Common myeloid progenitor, CD34-positive (primary cell): ENCODE measurements around the gene ADAMTS18.
A peak's percentile ranks its signal among the peaks of the same experiment; 100 is the strongest.

Experiments
- CTCF ChIA-PET: fragments of 350-600 bp; sonication (Branson Sonifier 250); formaldehyde crosslinking; loops from one replicate; lab custom pipeline; 2021; ENCODE audit warnings: antibody characterized with exemption; lab: Charles Lee
- POLR2A ChIA-PET: fragments of 350-600 bp; sonication (Branson Sonifier 250); formaldehyde crosslinking; loops from one replicate; lab custom pipeline; 2021; ENCODE audit warnings: antibody characterized with exemption; lab: Charles Lee
- DNase-seq, 3 donors: peaks; one replicate each; pipeline versions ENCODE4 v3.0.0 to v3.0.0-alpha.2; 2013
- H3K27ac ChIP-seq, 2 experiments: 1 replicate in 1 of 2; 2 replicates in 1 of 2; pipeline ENCODE4 v1.7.0; 2013; ENCODE audit warnings: inconsistent platforms in 2 of 2, low read length in 2 of 2, mild to moderate bottlenecking in 2 of 2, low read depth in 1 of 2, moderate library complexity in 1 of 2; ENCODE audit not compliant: severe bottlenecking in 2 of 2, insufficient read depth in 1 of 2, poor library complexity in 1 of 2
- H3K27me3 ChIP-seq, 5 experiments: replicated peaks in 2 of 5; 1 replicate in 3 of 5; 2 replicates in 2 of 5; pipeline versions ENCODE4 v1.6.1 to v1.7.0; 2013; ENCODE audit warnings: low read length in 4 of 5, mild to moderate bottlenecking in 2 of 5, moderate library complexity in 2 of 5, inconsistent platforms in 1 of 5; ENCODE audit not compliant: insufficient read depth in 5 of 5, control insufficient read depth in 4 of 5
- H3K36me3 ChIP-seq, 4 experiments: 1 replicate in 2 of 4; 2 replicates in 2 of 4; pipeline versions ENCODE4 v1.6.1 to v1.7.0; 2013; ENCODE audit warnings: low read length in 3 of 4, control low read depth in 1 of 4, mild to moderate bottlenecking in 1 of 4; ENCODE audit not compliant: control insufficient read depth in 4 of 4, insufficient read depth in 4 of 4
- H3K4me1 ChIP-seq, 4 experiments: 1 replicate in 3 of 4; 2 replicates in 1 of 4; pipeline versions ENCODE4 v1.6.1 to v1.7.1; 2013; ENCODE audit warnings: low read length in 3 of 4, mild to moderate bottlenecking in 3 of 4, control low read depth in 1 of 4, inconsistent platforms in 1 of 4, moderate library complexity in 1 of 4; ENCODE audit not compliant: control insufficient read depth in 4 of 4, insufficient read depth in 4 of 4; ENCODE audit errors: control extremely low read depth in 1 of 4
- H3K4me3 ChIP-seq, 7 experiments: 1 replicate in 4 of 7; 2 replicates in 3 of 7; pipeline versions ENCODE4 v1.5.1 to v1.7.0; 2013; ENCODE audit warnings: mild to moderate bottlenecking in 7 of 7, low read length in 6 of 7, moderate library complexity in 6 of 7, inconsistent platforms in 2 of 7, low read depth in 2 of 7, control low read depth in 1 of 7; ENCODE audit not compliant: insufficient read depth in 4 of 7, control insufficient read depth in 1 of 7; ENCODE audit errors: extremely low read depth in 1 of 7
- H3K9me3 ChIP-seq, 5 experiments: 1 replicate in 4 of 5; 2 replicates in 1 of 5; pipeline versions ENCODE4 v1.6.1 to v1.7.1; 2013; ENCODE audit warnings: low read length in 4 of 5, mild to moderate bottlenecking in 2 of 5, inconsistent platforms in 1 of 5, low read depth in 1 of 5, moderate library complexity in 1 of 5; ENCODE audit not compliant: control insufficient read depth in 4 of 5, insufficient read depth in 2 of 5; ENCODE audit errors: control extremely low read depth in 1 of 5
- WGBS: methylation state at CpG from one replicate; pipeline ENCODE4 v1.1.5; 2013; ENCODE audit not compliant: insufficient coverage; 5-methylcytosine and 5-hydroxymethylcytosine counted together

The ADAMTS18 gene

DNA sequence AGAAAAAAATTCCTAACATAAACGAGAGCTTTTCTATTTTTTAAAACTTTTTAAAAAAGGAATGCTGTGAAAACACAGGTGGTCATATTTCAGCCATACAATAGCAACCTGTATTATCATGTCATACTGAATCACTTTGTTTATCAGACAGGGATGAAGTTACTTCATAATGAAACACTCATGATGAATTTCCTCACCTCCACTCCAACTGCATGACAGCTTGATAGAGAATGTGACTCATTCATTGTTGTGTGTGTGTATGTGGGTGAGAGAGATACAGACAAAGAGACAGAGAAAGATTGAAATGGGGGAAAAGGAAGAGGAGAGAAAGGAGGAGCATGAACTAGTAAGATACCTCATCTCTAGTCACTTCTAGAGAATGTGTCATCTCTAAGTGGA, 126.7 kb downstream of the ADAMTS18 start:
- no peak overlapping the region for H3K4me3 ChIP-seq
- DNase-seq = no peak
- whole genome bisulfite sequencing = no CpG with 5 or more reads among the region's 1 CpG
- no peaks in the 10 kb centered on the region for H3K27me3 ChIP-seq
- no peak overlapping the region for H3K27ac ChIP-seq
- no peaks in the 10 kb centered on the region for H3K4me1 ChIP-seq
- ChIA-PET POLR2A (no interaction called here), CTCF (no interaction called here)
- no peaks in the 10 kb centered on the region for H3K9me3 ChIP-seq
- no peaks in the 10 kb centered on the region for H3K36me3 ChIP-seq

DNA sequence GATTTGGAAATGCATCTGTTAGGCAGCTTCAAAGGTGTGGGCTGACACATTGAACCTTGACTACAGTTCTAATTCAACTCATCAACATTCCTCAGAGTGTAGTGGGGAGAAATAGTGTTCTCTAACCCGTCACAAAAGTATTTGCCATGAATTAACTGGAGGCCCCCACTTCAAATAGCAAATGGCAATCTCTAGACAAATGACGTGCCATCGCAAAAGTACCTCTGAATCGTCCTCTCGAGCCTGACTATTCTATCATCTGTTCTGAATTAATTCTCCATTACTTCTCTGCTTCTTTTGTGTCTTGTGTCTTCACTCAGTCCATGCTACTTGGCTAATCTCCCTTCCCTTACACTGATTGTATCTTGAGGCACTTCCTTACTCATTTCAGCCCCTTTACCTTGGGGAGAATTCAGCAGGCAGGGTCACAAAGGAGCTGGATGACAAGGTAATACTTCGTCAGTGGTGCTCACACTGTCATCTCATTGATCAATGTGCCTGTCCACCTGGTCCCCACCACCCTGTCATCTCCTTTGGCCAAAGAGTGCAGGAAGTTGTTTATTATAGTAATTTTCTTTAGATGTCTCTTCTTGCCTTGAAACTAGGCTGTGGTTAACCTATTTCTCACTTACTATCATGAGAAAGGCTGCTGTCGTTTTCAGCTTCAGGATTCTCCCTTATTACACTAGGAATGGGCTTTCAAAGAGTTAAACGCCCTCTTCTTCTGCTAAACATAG, 127.2 kb downstream of the ADAMTS18 start:
- WGBS = 70% methylated on average over 8 of the region's 8 CpGs

DNA sequence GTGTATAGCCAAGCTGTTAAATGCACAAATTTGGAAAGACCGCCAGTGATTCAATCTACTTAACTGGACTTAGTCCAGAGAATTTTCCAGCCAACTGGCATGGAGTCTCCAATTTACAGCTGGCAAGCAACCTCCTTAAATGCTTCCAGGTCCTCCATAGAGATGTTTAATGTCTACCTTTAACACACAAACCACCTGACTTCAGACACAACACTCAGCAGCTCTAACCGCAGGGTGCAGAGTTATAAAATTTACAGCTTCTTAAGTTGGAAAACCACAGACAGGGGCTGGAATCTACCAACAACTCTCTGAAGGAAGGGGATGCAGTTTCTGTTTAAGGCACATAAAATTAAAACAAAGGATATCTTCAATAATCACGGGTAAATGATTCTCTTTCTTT, 128.8 kb downstream of the ADAMTS18 start:
- 100% methylated on average over 1 of the region's 3 CpGs for WGBS
- H3K4me1 ChIP-seq = no peaks in the 10 kb centered on the region
- DNase-seq = peak; percentile 1 to 51 (median 12)

More for the DNA sequence above, 127.2 kb downstream of the ADAMTS18 start:
- H3K36me3 ChIP-seq = no peaks in the 10 kb centered on the region
- no peaks in the 10 kb centered on the region for H3K27me3 ChIP-seq
- no peak overlapping the region for H3K27ac ChIP-seq
- H3K4me3 ChIP-seq = no peak overlapping the region
- H3K4me1 ChIP-seq = no peaks in the 10 kb centered on the region
- CTCF ChIA-PET = interaction anchor here (2.0 kb wide), 1 partner anchor 67 kb away, joined by 6 read pairs; no protein-coding TSS in a partner anchor
- POLR2A ChIA-PET = no interaction called here
- DNase-seq = no peak
- H3K9me3 ChIP-seq = no peaks in the 10 kb centered on the region

DNA sequence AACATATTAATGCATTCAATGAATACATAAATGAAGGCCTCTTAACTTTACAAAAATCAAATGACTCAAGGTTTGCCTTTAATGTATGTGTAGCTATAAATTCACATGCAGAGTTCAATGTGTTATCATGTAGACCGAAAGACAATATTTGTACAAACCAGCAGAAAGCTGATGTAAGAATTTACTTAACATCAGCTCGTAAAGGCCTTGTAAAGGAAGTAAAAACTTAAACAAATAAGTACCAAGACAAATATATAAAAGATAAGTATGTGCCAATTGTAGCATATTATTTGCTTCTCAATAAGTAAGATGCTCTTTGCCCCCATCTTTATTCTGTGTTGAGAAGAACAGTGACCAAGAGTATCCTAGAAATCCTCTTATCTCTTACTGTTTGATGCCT, 130.0 kb downstream of the ADAMTS18 start:
- CTCF ChIA-PET = no interaction called here
- Histone ChIP-seq H3K4me3 (no peak overlapping the region), H3K4me1 (no peaks in the 10 kb centered on the region), H3K27me3 (no peaks in the 10 kb centered on the region), H3K27ac (no peak overlapping the region), H3K9me3 (no peaks in the 10 kb centered on the region), H3K36me3 (no peaks in the 10 kb centered on the region)
- no CpG with 5 or more reads among the region's 2 CpGs for WGBS
- POLR2A ChIA-PET = no interaction called here
- no peak for DNase-seq

More for the DNA sequence above, 128.8 kb downstream of the ADAMTS18 start:
- Histone ChIP-seq H3K36me3 (no peaks in the 10 kb centered on the region), H3K9me3 (no peaks in the 10 kb centered on the region), H3K27me3 (no peaks in the 10 kb centered on the region), H3K27ac (no peak overlapping the region), H3K4me3 (no peak overlapping the region)
- ChIA-PET POLR2A (no interaction called here), CTCF (interaction anchor here (2.0 kb wide), 1 partner anchor 65 kb away, joined by 6 read pairs; no protein-coding TSS in a partner anchor)

DNA sequence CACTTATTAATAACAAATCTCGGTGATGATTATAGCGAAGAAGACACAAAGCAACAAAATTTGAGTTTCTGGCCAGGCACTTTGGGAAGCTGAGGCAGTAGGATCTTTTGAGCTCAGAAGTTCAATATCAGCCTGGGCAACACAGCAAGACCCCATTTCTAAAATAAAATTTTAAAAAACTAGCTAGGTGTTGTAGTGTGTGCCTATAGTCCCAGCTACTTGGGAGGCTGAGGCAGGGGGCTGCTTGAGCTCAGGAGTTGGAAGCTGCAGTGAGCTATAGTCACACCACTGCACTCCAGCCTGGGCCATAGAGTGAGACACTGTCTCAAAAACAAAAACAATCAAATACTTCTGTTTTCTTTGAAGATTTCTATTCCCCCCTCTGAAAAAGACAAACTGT, 130.7 kb downstream of the ADAMTS18 start:
- no peaks in the 10 kb centered on the region for H3K27me3 ChIP-seq
- POLR2A ChIA-PET = no interaction called here
- CTCF ChIA-PET = no interaction called here
- no peaks in the 10 kb centered on the region for H3K4me1 ChIP-seq
- 79% methylated on average over 2 of the region's 2 CpGs for WGBS
- no peak for DNase-seq
- no peaks in the 10 kb centered on the region for H3K9me3 ChIP-seq
- H3K4me3 ChIP-seq = no peak overlapping the region
- H3K27ac ChIP-seq = no peak overlapping the region
- no peaks in the 10 kb centered on the region for H3K36me3 ChIP-seq

DNA sequence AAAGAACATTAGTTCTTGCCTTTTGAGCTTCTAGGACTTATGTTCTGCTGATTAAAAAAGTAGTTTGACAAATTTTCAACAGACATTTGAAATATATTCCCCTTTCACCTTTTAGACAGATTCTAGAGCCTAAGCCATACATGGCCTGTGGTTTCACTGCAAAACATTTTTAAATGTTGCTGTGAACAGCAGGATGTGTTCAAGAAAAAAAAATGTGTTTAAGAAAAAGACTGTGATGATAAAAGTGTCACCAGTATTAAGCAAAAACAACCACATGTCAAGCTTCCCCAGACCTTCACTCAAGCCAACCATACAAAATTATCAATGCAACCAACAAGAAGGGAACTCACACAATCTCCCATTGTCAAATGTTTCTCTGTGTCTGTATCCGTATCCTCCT, 132.2 kb downstream of the ADAMTS18 start:
- POLR2A ChIA-PET = no interaction called here
- Histone ChIP-seq H3K9me3 (no peaks in the 10 kb centered on the region), H3K4me1 (no peaks in the 10 kb centered on the region), H3K27ac (no peak overlapping the region), H3K4me3 (no peak overlapping the region), H3K36me3 (no peaks in the 10 kb centered on the region), H3K27me3 (no peaks in the 10 kb centered on the region)
- no peak for DNase-seq
- 100% methylated on average over 1 of the region's 1 CpG for WGBS
- CTCF ChIA-PET = no interaction called here

DNA sequence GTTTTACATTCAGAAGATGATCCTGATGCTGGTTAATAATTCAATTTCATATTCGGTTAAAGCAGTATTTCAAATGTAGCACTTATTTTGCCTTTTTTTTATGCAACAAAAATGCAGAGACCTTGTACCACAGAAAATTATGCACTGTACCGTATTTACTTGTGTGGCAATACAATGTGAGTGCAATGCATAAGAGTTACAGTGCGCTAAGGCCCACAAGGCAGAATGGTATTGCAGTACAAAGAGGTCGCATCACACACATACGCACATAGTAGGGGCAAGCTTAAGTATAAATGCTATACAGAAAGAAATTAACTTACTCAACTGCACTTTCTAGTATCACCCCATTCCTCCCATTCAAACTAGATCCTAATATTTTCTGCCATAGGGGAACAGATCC, 132.6 kb downstream of the ADAMTS18 start:
- Histone ChIP-seq H3K27me3 (no peaks in the 10 kb centered on the region), H3K36me3 (no peaks in the 10 kb centered on the region), H3K27ac (no peak overlapping the region), H3K9me3 (no peaks in the 10 kb centered on the region), H3K4me3 (no peak overlapping the region), H3K4me1 (no peaks in the 10 kb centered on the region)
- DNase-seq = no peak
- CTCF ChIA-PET = no interaction called here
- POLR2A ChIA-PET = no interaction called here
- WGBS = no CpG with 5 or more reads among the region's 5 CpGs
